ENCODE results near the gene TLR8.

The TLR8 gene

DNA sequence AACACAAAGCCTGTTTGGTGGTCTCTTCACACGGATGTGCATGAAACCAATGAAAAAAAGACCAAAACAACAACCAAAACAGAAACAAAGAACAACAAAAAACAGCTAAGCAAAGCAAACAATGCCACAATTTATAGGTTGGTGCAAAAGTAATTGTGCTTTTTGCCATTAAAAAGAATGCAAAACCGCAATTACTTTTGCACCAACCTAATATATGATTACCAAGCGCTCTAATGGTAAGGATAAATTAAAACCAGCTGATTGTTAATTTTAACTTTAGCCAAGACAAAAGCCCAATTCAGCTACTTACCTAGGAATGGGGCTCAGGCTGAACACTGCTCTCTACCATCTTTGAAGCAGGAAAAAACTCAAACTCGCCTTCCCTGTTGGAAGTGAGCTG, 39.1 kb downstream of the TLR8 start:
- DNase-seq (ENCODE audit: insufficient read length, low spot score): no peak
- no peak for FAIRE-seq
- no peak for TF ChIP-seq POLR2A (IDR thresholded peaks at IDR 0.05; ENCODE audit: low read depth, low read length)

DNA sequence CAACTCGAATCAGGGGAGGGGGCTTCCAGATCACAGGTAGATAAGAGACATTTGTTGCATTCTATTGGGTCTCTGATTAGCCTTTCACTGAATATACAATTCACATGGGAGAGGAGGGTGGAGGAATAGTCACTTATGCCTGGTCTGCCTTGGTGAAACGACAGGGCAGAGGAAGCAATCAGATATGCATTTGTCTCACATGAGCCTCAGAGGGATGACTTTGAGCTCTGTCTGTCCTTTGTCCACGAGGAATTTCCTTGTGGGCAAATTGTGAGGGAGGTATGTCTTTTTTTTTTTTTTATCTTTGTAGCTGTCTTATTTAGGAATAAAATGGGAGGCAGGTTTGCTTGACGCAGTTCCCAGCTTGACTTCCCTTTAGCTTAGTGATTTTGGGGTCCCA, 40.0 kb downstream of the TLR8 start:
- FAIRE-seq: no peak
- no peak for DNase-seq (ENCODE audit: insufficient read length, low spot score)
- no peak for TF ChIP-seq POLR2A (IDR thresholded peaks at IDR 0.05; ENCODE audit: low read depth, low read length)

DNA sequence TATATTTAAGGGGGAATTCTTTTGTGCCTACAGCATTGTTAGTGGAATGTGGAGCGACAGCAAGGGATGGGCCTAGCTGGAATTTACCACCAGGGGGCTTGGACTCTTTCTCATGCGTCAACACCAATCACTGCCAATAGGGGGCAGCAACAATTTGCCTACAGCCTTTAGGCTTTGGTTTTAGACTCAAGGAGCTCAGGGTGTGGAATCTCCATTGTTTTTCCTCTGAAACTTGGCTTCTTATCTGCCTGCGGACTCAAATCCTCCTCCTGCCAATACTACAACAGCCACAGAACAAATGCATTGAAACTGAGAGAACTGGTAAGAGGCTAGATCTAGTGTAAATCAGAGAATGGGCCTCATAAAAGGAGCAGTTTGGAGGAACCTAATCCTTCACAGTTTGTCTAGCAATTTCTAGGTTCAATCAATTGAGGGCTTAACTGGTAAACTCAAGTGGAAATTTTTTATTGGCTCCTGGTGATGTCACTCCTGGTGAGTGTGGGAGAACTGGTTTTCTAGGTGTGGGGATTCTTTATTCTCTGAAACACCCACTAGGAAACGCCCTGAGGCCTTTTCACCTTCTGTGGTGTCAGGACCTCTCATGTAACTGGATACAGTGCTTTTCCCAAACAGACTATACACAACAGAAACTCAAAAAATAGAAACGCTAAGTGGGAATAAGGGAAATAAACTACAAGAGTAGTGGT, 40.6 kb downstream of the TLR8 start:
- DNase-seq (ENCODE audit: insufficient read length, low spot score): no peak
- TF ChIP-seq POLR2A (IDR thresholded peaks at IDR 0.05; ENCODE audit: low read depth, low read length): no peak
- FAIRE-seq: no peak

DNA sequence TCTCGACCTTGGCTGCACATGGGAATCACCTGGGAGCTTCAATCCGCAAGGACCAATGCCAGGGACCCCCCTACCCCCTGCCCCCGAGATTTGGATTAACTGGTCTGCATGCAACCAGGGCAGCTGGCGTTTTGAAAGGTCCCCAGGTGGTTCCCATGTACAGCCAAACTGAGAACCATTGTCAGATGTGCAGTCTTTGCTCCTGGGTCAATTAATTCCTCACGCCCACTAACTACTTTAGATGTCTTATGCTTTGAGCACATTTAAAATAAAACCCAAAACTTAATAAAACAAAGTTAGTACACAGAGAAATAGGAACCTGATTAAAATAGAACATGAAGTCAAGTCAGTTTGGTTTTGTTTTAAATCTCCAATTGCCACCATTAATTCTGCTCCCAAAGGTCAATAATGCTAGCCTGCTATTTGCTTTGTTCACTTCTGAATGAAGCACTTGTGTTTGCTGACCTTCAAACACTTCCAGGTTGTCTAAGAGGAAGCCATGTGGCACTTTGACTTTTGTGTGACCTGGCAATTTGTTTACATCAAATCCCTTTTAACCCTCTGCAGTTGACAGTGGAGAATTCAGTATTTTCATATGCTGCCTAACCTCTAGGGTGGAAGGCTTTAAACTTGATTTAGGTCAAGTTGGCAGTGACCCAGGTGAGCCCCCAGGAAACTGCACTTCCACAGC, 41.3 kb downstream of the TLR8 start:
- TF ChIP-seq POLR2A (IDR thresholded peaks at IDR 0.05; ENCODE audit: low read depth, low read length): no peak
- DNase-seq (ENCODE audit: insufficient read length, low spot score) (no peak), FAIRE-seq (no peak)

DNA sequence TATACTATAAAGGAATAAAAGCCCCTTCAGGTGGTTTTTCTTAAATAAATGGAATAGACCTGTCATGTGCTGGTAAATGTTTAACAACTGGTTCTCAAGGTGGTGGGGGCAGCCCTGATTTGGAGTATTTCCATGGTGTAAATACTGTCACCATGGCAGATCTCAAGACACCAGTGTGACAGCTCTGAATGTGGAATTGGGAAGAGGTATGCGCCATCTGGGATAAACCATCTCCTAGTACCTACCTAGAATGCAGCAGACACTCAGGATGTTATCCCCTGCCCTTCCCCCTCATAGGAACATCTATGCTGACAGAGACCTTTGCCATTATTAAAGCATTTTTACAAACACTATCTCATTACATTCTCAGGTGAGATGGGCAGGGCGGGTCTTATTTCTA, 42.1 kb downstream of the TLR8 start:
- no peak for FAIRE-seq

DNA sequence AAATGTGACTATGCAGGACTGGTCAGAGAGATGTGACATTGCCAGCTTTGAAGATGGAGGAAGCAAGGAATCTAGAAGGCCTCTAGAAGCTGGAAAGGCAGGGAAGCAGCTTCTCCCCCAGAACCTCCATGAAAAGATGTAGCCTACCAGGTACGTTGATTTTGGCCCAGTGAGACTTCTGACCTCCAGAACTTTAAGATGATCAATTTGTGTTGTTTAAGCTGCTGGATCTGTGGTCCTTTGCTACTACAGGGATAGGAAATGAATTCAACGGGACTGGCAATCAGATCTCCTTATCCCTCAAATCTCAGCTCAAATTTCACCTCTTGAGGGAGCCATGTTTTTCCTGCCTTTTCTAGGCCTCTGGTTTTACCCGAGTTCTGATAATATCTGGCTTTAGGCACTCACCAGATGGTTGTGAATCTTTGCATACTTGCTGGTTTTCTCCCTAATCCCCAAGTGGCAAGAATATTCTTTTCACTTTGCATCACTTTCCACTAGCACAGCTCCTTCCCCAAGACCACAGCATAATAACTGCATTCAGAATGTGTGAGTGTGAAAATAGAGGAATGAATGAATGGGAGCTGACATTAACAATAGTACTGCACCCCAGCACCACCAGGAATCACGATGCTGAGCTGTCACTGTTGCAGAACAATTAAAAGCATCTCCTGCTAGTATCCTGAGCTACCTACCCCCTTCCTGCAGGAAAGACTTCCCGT, 42.9 kb downstream of the TLR8 start:
- TF ChIP-seq POLR2A (IDR thresholded peaks at IDR 0.05; ENCODE audit: low read depth, low read length): no peak
- FAIRE-seq (no peak), DNase-seq (ENCODE audit: insufficient read length, low spot score) (no peak)

More for the DNA sequence above, 42.1 kb downstream of the TLR8 start:
- DNase-seq (ENCODE audit: insufficient read length, low spot score): no peak
- no peak for TF ChIP-seq POLR2A (IDR thresholded peaks at IDR 0.05; ENCODE audit: low read depth, low read length)

DNA sequence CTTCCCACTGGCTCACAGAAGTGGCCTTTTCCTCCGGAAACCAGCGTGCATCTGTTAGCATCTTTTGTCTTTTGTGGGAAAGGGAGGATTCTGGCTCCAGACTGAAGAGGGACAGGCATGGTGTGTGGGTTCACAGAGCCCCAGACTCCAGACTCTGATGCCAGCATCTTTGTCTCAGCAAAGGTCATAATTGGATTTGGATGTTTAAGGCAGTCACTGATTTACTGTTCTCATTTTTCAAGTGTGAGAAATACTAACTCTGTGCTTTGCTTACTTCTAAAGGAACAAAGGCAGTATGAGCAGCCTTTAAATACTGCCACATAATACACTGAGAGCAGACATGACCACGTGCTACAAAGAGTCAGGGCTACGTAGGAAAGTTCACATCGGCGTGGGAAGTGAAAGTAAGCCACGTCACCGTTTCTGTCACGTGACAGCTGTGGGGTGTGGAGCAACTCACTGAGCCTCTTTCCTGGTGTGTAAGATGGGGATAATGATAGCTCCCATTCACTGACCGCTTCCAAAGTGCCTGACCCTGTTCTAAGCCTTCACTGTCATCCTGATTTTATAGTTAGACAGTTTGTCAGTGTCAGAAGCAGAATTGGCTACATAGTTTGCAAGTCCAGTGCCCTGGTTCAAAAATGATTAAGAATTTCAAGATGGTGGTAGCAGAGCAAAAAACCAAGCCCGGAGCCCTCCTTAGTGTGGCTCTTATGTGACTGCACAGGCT, 43.7 kb downstream of the TLR8 start:
- no peak for TF ChIP-seq POLR2A (IDR thresholded peaks at IDR 0.05; ENCODE audit: low read depth, low read length)
- no peak for FAIRE-seq
- DNase-seq (ENCODE audit: insufficient read length, low spot score): no peak

DNA sequence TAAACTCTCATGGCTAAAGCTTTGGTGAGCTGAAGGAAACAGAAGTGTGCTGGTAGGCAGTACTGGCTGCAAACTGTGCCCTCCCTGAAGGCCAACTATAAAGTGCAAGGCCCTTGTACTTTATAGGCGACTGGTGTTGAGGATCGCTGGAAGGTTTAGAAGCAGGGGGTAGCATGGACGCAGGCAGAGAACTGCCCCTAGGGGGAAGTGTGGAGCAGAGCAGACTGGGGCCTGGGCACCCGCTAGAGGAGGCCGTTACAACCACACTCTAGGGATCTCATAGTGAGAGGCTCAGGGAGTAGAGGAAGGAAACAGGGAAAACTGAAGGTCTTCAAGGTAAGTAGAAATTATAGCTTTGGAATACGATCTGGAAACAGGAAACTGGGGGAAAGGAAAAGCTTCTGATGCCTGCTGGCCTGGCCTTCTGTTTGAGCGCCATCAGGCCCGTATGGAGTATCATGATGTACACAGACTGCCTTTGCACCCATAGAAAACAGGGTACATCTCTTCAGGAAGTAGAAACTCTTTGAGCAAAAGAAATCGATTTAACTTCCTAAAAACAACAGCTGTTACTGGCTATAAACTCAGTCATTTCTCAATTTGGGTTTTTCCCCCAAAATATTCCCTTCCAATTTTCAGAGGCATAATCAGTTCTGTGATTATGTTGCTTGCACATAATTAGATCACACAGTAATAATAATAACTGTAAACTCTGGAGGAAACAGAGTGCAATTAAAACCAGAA, 44.6 kb downstream of the TLR8 start:
- no peak for FAIRE-seq
- DNase-seq (ENCODE audit: insufficient read length, low spot score): peak; percentile 17
- no peak for TF ChIP-seq POLR2A (IDR thresholded peaks at IDR 0.05; ENCODE audit: low read depth, low read length)

DNA sequence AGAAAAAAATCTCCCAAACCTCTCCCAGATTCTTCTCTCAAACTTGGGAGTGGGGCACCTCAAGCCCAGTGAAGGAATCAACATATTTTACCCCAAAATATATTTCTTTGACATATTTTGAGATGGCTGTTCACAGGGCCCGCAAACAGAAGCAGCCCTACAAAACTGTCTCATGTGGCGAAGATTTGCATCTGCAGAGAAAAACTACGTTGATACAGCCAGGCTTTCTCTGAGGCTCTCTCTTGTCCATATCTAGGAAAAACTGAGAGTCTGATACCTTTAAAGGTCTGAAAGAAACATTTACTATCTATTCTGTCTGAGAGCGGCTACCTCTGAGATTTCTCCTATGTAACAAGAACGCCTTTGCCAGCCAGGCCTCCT, 45.2 kb downstream of the TLR8 start:
- FAIRE-seq: no peak
- TF ChIP-seq POLR2A (IDR thresholded peaks at IDR 0.05; ENCODE audit: low read depth, low read length): no peak
- no peak for DNase-seq (ENCODE audit: insufficient read length, low spot score)

DNA sequence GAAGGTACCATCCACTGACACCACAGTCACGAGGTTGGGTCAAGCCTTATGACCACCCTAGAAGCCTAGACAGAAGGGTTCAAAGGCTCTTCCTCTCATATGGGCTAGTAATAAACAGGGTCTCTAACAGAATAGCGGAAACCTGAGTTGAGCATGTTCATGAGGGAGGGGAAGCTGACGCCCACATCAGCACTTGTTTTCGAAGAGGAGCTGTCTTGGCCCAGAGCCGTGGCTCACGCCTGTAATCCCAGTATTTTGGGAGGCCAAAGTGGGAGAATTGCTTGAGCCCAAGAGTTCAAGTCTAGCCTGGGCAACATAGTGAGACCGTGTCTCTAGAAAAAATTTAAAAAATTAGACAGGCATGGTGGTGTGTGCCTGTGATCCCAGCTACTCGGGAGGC, 47.0 kb downstream of the TLR8 start:
- TF ChIP-seq POLR2A (IDR thresholded peaks at IDR 0.05; ENCODE audit: low read depth, low read length): no peak
- DNase-seq (ENCODE audit: insufficient read length, low spot score) (no peak), FAIRE-seq (no peak)

DNA sequence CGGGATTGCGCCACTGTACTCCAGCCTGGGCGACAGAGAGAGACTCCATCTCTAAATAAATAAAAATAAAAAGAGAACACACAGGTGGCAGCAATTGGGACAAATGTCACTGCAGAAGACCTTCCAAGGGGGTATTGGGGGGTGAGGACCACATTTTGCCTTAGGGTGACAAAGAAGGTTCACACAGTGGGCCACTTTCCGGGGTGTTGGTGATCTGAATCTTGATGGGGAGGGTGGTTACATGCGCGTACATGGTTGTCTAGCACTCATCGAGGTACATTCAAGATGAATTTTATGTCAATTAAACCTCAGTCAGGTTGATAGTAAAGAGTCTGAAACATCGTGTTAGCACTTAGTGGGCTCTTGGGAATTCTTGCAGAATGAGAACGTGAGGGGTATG, 48.0 kb downstream of the TLR8 start:
- no peak for FAIRE-seq
- no peak for DNase-seq (ENCODE audit: insufficient read length, low spot score)
- TF ChIP-seq POLR2A (IDR thresholded peaks at IDR 0.05; ENCODE audit: low read depth, low read length): no peak

DNA sequence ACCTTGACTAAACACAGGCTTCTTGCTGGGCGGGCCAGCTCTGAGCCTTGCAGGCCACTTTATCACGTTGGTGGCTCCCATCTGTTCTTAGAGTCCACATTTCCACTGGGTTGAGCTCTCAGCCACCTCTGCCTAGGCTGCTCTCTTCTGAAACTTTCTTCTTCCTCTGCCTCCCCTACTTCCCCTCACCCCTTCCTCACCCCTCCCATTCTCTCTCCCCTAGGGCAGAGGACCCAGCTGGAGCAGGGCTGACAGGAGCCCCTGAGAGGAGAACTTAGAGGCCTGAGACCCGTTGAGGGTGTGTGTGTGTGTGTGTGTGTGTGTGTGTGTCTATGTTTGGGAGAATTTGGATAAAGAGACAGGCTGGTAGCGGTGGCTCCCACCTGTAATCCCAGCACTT, 48.6 kb downstream of the TLR8 start:
- no peak for TF ChIP-seq POLR2A (IDR thresholded peaks at IDR 0.05; ENCODE audit: low read depth, low read length)
- FAIRE-seq (no peak), DNase-seq (ENCODE audit: insufficient read length, low spot score) (no peak)

DNA sequence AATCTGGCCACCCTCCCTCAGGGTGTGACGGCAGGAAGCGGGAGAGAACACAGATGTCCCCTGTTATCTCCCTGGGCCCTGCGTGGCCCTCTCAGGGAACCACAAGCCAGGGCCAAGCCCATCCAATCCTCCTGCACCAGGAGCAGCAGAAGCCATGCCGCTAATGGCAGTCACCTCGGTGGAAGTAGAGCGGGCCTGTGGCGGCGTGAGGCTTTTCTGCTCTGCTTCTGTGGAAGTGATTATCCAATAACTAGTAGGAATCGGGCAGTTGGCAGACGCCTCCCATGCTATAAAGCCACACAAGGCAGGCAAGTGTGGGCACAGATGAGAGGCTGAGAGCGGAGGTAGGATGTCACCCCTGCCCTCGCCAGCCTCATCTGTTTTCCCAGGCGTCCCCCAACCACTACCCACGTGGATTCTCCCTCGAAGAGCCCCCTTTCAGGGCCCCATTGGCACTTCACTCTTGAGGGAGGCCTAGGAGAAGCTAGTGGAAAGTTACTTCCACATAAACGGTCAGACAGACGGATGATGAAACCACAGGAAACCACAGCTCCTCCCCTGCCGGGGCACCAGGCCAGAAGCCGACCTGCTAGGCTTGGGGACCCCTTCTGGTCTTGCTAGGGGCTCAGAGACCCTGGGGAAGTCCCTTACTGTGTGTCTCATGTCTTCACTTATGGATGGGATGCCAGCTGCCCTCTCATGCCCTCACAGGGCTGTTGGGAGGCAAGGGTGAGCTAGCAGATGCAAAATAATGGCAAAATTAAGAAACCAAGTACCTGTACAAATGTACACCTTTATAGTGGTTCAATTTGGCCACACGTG, 49.7 kb downstream of the TLR8 start:
- 0 out of 2 replicates have a peak, but pooled peaks have one; percentile 19 for TF ChIP-seq POLR2A (IDR thresholded peaks at IDR 0.05; ENCODE audit: low read depth, low read length)
- no peak for FAIRE-seq
- DNase-seq (ENCODE audit: insufficient read length, low spot score): no peak

All from H54 (cell line).